ENCODE measurements around the gene ANKRD33B.

The ANKRD33B gene

GRCh38 chr5:10679336-10679988, 115.6 kb downstream of the ANKRD33B start:
- DNase-seq = no peak

- DNase-seq = no peak
Measured at GRCh38 chr5:10680876-10681481, 117.1 kb downstream of the ANKRD33B start.

GRCh38 chr5:10681731-10682679, 118.1 kb downstream of the ANKRD33B start:
- no peak for DNase-seq

GRCh38 chr5:10682801-10683525, 119.1 kb downstream of the ANKRD33B start:
- DNase-seq = no peak

- no peak for DNase-seq
Measured at GRCh38 chr5:10684303-10685086, 120.6 kb downstream of the ANKRD33B start.

GRCh38 chr5:10685115-10685521, 121.2 kb downstream of the ANKRD33B start:
- DNase-seq = no peak

GRCh38 chr5:10686890-10687289, 123.0 kb downstream of the ANKRD33B start:
- no peak for DNase-seq

- DNase-seq = no peak
Measured at GRCh38 chr5:10688651-10689171, 124.8 kb downstream of the ANKRD33B start.

GRCh38 chr5:10689391-10690081, 125.7 kb downstream of the ANKRD33B start:
- DNase-seq = peak; percentile 51

- DNase-seq = peak; percentile 63
Measured at GRCh38 chr5:10690460-10691440, 126.9 kb downstream of the ANKRD33B start.

GRCh38 chr5:10691826-10692785, 128.2 kb downstream of the ANKRD33B start:
- DNase-seq = peak; percentile 90

- DNase-seq = peak; percentile 63
Measured at GRCh38 chr5:10695055-10695649, 131.3 kb downstream of the ANKRD33B start.

- DNase-seq = peak; percentile 35
Measured at GRCh38 chr5:10695759-10696543, 132.1 kb downstream of the ANKRD33B start.

GRCh38 chr5:10699281-10699874, 135.5 kb downstream of the ANKRD33B start:
- DNase-seq = no peak

GRCh38 chr5:10699987-10700386, 136.1 kb downstream of the ANKRD33B start:
- DNase-seq = no peak

GRCh38 chr5:10700516-10700915, 136.6 kb downstream of the ANKRD33B start:
- DNase-seq = no peak

Measured in fibroblast of skin of abdomen (primary cell).